Measurements from ENCODE around the gene HTR6.

- TF ChIP-seq CTCF (IDR thresholded peaks at IDR 0.05; ENCODE audit: low read length) (peak; percentile 86), EZH2phosphoT487 (IDR thresholded peaks at IDR 0.05; ENCODE audit: low read length) (no peak)
These were observed 39.8 kb downstream of the HTR6 start for GRCh38 chr1:19704247-19705113.

Data from MM.1S (cell line).